ENCODE results near the gene ARMC8.

Gene ARMC8

GRCh38 chr3:138234401-138235179 is 47.5 kb downstream of the ARMC8 start:
- DNase-seq, result no peak
- in situ Hi-C loops (cut with MboI; ENCODE audit: low pct_unique_long_range_greater_than_20kb, low sequenced_read_pairs), result no loop called here

GRCh38 chr3:138238711-138239110 is 51.6 kb downstream of the ARMC8 start:
- no peak for DNase-seq
- in situ Hi-C loops (cut with MboI; ENCODE audit: low pct_unique_long_range_greater_than_20kb, low sequenced_read_pairs), result no loop called here

- in situ Hi-C loops (cut with MboI; ENCODE audit: low pct_unique_long_range_greater_than_20kb, low sequenced_read_pairs), result no loop called here
- DNase-seq, result no peak
These were observed 54.0 kb downstream of the ARMC8 start for GRCh38 chr3:138241061-138241460.

- in situ Hi-C loops (cut with MboI; ENCODE audit: low pct_unique_long_range_greater_than_20kb, low sequenced_read_pairs), result no loop called here
- DNase-seq, result no peak
These were observed 54.6 kb downstream of the ARMC8 start for GRCh38 chr3:138241676-138242075.

GRCh38 chr3:138242466-138242865 is 55.4 kb downstream of the ARMC8 start:
- in situ Hi-C loops (cut with MboI; ENCODE audit: low pct_unique_long_range_greater_than_20kb, low sequenced_read_pairs), result no loop called here
- DNase-seq, result no peak

- in situ Hi-C loops (cut with MboI; ENCODE audit: low pct_unique_long_range_greater_than_20kb, low sequenced_read_pairs), result no loop called here
- no peak for DNase-seq
These were observed 57.9 kb downstream of the ARMC8 start for GRCh38 chr3:138245026-138245425.

- no peak for DNase-seq
- in situ Hi-C loops (cut with MboI; ENCODE audit: low pct_unique_long_range_greater_than_20kb, low sequenced_read_pairs), result no loop called here
These were observed 62.5 kb downstream of the ARMC8 start for GRCh38 chr3:138249636-138250035.

- DNase-seq, result no peak
- in situ Hi-C loops (cut with MboI; ENCODE audit: low pct_unique_long_range_greater_than_20kb, low sequenced_read_pairs), result no loop called here
These were observed 66.5 kb downstream of the ARMC8 start for GRCh38 chr3:138253609-138254008.

- DNase-seq, result no peak
- in situ Hi-C loops (cut with MboI; ENCODE audit: low pct_unique_long_range_greater_than_20kb, low sequenced_read_pairs), result no loop called here
These were observed 67.1 kb downstream of the ARMC8 start for GRCh38 chr3:138254216-138254615.

GRCh38 chr3:138256022-138256421 is 68.9 kb downstream of the ARMC8 start:
- DNase-seq, result no peak
- in situ Hi-C loops (cut with MboI; ENCODE audit: low pct_unique_long_range_greater_than_20kb, low sequenced_read_pairs), result no loop called here

GRCh38 chr3:138257986-138258385 is 70.9 kb downstream of the ARMC8 start:
- DNase-seq, result no peak

GRCh38 chr3:138259126-138259525 is 72.0 kb downstream of the ARMC8 start:
- in situ Hi-C loops (cut with MboI; ENCODE audit: low pct_unique_long_range_greater_than_20kb, low sequenced_read_pairs), result no loop called here
- DNase-seq, result no peak

More at GRCh38 chr3:138257986-138258385, 70.9 kb downstream of the ARMC8 start:
- in situ Hi-C loops (cut with MboI; ENCODE audit: low pct_unique_long_range_greater_than_20kb, low sequenced_read_pairs), result no loop called here

GRCh38 chr3:138260611-138261010 is 73.5 kb downstream of the ARMC8 start:
- DNase-seq, result no peak
- in situ Hi-C loops (cut with MboI; ENCODE audit: low pct_unique_long_range_greater_than_20kb, low sequenced_read_pairs), result no loop called here

- no peak for DNase-seq
- in situ Hi-C loops (cut with MboI; ENCODE audit: low pct_unique_long_range_greater_than_20kb, low sequenced_read_pairs), result no loop called here
These were observed 76.0 kb downstream of the ARMC8 start for GRCh38 chr3:138263104-138263503.

- in situ Hi-C loops (cut with MboI; ENCODE audit: low pct_unique_long_range_greater_than_20kb, low sequenced_read_pairs), result no loop called here
- no peak for DNase-seq
These were observed 78.6 kb downstream of the ARMC8 start for GRCh38 chr3:138265745-138266144.

GRCh38 chr3:138267083-138267482 is 80.0 kb downstream of the ARMC8 start:
- in situ Hi-C loops (cut with MboI; ENCODE audit: low pct_unique_long_range_greater_than_20kb, low sequenced_read_pairs), result no loop called here

GRCh38 chr3:138270245-138270644 is 83.1 kb downstream of the ARMC8 start:
- DNase-seq, result no peak
- in situ Hi-C loops (cut with MboI; ENCODE audit: low pct_unique_long_range_greater_than_20kb, low sequenced_read_pairs), result no loop called here

More at GRCh38 chr3:138267083-138267482, 80.0 kb downstream of the ARMC8 start:
- no peak for DNase-seq

GRCh38 chr3:138271189-138271794 is 84.2 kb downstream of the ARMC8 start:
- in situ Hi-C loops (cut with MboI; ENCODE audit: low pct_unique_long_range_greater_than_20kb, low sequenced_read_pairs), result no loop called here

GRCh38 chr3:138281561-138281960 is 94.5 kb downstream of the ARMC8 start:
- in situ Hi-C loops (cut with MboI; ENCODE audit: low pct_unique_long_range_greater_than_20kb, low sequenced_read_pairs), result no loop called here
- DNase-seq, result no peak

More at GRCh38 chr3:138271189-138271794, 84.2 kb downstream of the ARMC8 start:
- DNase-seq, result no peak

- DNase-seq, result no peak
- in situ Hi-C loops (cut with MboI; ENCODE audit: low pct_unique_long_range_greater_than_20kb, low sequenced_read_pairs), result no loop called here
These were observed 95.7 kb downstream of the ARMC8 start for GRCh38 chr3:138282836-138283235.

- in situ Hi-C loops (cut with MboI; ENCODE audit: low pct_unique_long_range_greater_than_20kb, low sequenced_read_pairs), result no loop called here
- no peak for DNase-seq
These were observed 97.0 kb downstream of the ARMC8 start for GRCh38 chr3:138284079-138284478.
